GM19328 (cell line): ENCODE data around the gene AAR2.

ENCODE experiments used
- ATAC-seq: cut with Tn5 transposase; IDR thresholded peaks from one replicate; pipeline ENCODE4 v1.9.1; 2021; ENCODE audit warnings: mild to moderate bottlenecking, moderate library complexity; ENCODE audit not compliant: unreplicated experiment

The AAR2 gene

GRCh38 chr20:36259177-36260061 lies 23.1 kb downstream of the AAR2 start:
- ATAC-seq = no peak

DNA sequence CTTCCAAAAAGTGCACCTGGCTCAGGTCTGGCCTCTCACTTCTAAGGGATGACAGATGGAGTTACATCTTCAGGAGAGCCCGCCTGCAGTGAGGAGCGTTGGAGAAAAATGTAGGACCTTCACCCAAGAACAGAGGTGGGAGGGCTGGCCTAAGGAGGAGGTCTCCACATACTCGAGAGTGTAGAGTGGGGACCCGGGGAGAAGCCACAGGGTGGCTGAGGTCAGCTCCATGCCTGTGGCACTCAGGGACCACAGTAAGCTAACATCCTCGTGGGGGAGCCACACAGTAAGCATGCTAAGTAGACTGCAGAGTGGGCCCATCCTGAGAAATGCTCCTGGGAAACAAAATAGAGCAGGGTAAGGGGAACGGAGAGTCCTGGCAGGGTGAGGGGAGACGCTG lies 24.0 kb downstream of the AAR2 start:
- no peak for ATAC-seq

DNA sequence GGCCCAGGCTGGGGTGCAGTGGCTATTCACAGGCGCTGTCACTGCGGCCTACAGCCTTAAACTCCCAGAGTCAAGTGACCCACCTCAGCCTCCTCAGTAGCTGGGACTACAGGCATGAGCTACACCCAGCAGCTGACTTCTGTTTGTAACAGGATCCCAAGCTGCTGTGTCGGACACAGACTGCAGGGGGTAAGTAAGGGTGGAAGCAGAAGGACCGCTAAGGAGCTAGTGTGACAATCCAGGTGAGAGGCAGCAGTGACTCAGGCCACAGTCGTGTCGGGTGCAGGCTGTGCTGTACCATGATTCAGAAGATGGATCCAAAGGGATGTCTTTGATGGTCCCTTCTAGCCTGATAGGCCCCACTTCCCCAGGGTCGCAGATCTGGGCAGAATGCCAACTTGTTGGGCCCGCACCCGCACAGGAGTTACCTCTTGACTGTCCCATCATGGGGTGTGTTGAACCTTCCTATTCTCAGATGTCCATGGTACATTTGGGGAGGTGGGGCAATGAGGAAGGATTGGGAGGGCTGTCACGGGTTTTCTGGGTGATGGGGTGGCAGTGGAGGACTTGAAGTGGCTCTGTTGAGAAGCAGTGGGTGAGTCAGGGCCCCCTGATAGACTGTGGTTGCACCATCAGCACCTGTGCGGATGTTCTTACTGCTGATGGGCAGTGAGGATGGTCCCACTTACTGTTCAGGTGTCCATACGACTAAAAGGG lies 25.3 kb downstream of the AAR2 start:
- no peak for ATAC-seq

DNA sequence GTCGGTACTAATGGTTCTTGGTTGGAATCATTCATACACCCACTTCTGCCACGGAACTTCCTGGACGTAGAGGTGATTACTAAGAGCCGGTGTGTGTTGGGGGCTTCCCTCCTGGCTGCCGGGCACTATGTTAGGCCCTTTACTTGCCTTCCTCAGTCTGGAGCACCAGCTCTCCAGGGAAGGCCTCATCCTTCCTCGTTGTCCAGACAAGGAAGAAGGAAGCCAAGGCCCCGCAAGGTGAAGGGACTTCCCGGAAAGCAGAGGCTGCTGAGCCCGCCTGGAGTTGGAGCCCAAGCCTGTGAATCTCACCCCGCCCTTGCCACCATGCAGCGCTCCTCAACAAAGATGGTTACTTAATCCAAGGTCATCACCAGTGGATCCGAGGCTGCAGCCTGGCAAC lies 26.2 kb downstream of the AAR2 start:
- no peak for ATAC-seq

- ATAC-seq = no peak
Observed at GRCh38 chr20:36264426-36265246, 28.4 kb downstream of the AAR2 start.

DNA sequence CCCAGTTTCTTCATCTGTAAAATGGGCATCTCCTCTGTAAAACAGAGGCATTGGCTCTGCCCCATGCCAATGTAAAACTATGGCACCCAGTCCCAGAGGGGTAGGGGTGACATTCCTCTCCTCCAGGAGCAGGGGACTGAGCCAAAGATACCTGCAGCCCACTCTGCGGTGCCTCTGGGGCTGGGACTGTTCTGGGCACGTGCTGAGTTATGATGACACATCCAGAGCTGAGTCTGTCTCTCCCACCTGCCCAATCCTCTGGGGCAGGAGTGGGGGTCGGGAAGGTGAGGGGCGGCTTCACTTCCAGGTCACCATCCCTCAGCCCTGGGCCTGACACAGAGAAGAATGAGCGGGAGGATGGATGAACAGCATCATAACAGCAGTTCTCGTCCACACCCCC lies 29.9 kb downstream of the AAR2 start:
- ATAC-seq = no peak

DNA sequence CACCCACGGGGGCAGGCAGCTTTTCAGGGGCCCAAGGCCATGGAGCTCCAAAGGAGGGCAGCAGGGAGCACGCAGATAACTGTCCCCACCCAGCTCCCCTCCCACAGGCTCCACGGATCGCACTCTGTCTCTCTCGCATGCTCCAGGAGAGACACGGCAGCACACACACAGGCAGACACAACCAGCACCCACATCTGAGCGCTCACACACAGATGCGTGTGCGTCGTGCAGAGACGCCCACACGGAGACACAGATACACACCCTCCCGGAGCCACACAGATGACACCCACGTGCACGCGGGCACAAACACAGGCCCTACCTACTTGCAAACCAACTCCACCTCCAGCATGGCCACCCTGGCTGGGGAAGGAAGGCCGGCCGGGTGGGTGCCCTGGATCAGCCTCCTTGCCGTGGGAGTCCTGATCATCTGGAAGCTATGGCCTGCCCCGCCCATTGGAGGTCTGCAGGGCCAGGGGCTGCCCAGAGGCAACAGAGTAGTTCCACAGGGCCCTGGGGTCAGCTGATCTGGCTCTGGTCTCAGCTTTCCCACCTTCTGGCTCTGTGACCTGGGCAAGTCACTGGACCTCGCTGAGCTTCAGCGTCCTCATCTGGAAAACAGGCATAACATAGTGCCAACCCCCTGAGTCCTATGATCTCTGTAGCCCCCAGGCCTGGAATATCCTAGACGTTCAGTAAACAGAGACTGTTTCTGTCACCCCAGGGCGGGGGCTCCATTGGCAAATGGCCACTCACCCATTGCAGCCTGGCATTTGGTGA lies 31.5 kb downstream of the AAR2 start:
- ATAC-seq = no peak

DNA sequence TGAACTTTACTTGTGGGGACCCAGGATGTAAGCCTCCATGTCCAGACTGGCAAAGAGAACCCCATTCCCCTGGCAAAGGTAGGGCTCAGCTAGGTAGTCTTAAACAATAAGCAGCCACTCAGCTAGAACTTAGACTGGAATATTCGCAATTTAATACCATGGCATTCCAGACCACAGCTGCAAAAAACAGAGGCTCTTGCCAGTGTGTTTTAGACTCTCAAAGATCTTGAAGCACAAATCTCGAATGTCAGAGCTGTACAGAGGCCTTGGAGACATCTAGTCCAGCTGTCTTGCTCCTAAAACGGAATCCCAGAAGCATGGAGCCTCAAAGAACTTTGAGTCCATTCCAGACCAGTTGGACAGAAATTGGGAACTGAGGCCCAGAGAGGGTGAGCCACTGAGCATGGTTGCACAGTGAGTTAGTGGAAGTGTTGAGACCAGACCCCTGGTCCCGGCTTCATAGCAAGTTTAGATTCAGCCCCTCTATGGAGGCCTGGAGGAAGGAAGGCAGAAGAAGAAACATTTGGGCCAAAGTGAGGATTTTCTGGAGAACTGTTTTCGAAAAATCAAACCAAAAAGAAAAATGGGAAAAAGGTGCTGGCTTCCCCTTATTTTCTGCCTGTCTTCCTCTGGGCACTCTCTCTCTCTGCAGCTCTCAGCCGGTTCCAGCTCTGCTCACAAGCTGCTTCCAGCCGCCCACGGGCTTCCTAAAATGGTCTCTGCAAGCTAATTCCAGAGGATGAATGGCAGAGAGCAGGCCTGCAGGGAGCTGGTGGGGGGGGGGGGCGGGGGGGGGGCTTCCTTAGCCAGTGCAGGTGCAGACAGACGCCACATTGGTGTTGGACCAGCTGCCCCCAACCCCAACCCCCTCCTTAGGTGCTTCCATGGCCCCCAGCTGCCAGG lies 32.4 kb downstream of the AAR2 start:
- no peak for ATAC-seq

- no peak for ATAC-seq
Observed at GRCh38 chr20:36269507-36269906, 33.2 kb downstream of the AAR2 start.

GRCh38 chr20:36270744-36271638 lies 34.7 kb downstream of the AAR2 start:
- no peak for ATAC-seq

DNA sequence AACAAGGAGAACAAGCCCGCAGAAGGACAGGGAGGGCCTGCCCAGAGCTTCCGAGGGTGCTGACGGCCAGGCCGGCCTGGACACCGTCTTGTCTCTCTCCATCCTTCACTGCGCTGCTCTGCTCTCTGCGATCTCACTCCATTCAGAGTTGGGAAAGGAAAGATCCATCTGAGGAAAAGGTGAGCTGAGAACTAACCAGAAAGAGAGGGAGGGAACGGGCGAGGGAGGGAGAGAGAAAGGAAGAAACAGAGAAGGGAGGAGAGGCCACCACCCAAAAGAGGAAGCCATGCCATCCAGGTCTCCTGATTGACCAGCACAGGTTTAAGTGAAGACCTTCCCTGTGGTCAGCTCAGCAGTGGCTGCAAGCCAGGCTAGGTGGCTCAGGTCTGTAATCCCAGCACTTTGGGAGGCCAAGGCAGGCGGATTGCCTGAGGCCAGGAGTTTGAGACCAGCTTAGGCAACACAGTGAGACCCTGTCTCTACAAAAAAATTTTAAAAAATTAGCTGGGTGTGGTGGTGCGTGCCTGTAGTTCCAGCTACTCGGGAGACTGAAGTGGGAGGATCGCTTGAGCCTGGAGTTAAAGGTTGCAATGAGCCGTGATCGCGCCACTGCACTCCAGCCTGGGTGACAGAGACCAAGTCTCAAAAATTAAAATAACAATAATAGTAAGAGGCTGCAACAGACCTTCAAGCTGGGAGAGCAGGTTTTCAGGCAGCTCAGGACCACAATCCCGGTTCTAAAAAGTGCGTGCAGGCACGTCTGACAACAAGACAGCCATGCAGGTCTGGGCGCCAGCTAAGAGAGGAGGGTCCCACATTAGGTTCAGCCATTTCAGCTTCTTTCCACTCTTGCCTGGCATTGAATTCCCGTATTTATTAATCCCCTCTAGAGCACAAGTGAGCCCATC lies 35.6 kb downstream of the AAR2 start:
- ATAC-seq = no peak

- no peak for ATAC-seq
Observed at GRCh38 chr20:36272547-36273220, 36.4 kb downstream of the AAR2 start.

- no peak for ATAC-seq
Observed at GRCh38 chr20:36273414-36274180, 37.3 kb downstream of the AAR2 start.

DNA sequence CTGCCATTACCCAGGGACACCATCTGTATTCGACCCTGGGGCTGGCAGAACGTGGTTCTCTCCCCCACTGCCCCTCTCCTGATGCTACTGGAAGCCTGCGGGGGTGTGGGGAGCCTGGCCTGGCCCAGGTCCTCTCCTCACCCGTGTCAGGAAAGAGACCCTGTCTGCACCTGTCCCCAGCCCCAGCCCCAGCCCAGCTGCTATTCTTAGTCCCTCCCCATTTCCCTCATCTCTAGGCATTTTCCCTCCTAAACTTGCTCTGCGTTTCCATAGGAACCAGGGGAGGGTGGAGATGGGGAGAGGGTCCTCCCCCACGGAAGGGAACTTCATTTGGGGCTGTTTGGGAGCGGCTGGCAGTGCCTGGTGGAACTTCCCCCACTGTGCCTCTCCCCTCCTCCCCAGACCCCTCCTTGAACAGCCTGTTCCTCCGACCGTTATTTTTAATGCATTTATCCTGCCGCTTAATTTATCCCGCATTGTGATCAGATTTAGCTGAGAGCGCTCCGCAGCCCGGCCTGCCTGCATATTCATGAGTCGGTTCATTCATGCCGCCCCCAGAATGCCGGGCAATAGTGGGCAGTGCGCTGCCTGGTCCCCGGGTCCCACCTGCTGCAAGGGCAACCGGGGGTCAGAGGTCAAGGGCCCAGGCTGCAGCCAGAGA lies 38.0 kb downstream of the AAR2 start:
- no peak for ATAC-seq

- ATAC-seq = no peak
Observed at GRCh38 chr20:36275011-36275410, 38.7 kb downstream of the AAR2 start.
